A549 (cell line): ENCODE results near the gene MAP3K13.
A peak's percentile ranks its signal among the peaks of the same experiment; 100 is the strongest.

ENCODE experiments used
- CEBPB ChIP-seq, 2 experiments: fragments of >200 bp in 1 of 2; sonication (Bioruptor Twin) in 1 of 2; formaldehyde crosslinking in 1 of 2; IDR thresholded peaks; 2 replicates each; pipeline ENCODE4 v1.6.1; 2012 to 2016
- EP300 ChIP-seq, 2 experiments: fragments of >200 bp; sonication (Bioruptor Twin); formaldehyde crosslinking; IDR thresholded peaks; 2 replicates in 1 of 2; 3 replicates in 1 of 2; pipeline ENCODE4 v1.6.1; 2016 to 2017
- HOXA7 ChIP-seq: fragments of 250-450 bp; sonication (Bioruptor Pico); IDR thresholded peaks from 2 replicates; pipeline ENCODE4 v1.5.0; 2020; ENCODE audit warnings: mild to moderate bottlenecking, moderate library complexity
- JUN ChIP-seq, 2 experiments: fragments of >200 bp; sonication (Bioruptor Twin); formaldehyde crosslinking; IDR thresholded peaks; 2 replicates in 1 of 2; 3 replicates in 1 of 2; pipeline ENCODE4 v1.6.1; 2016 to 2017
- POLR2AphosphoS2 ChIP-seq: conservative IDR thresholded peaks from 2 replicates; pipeline ENCODE4 v1.6.1; 2012; ENCODE audit warnings: low read length, improper control_type of control experiment, inconsistent platforms
- RAD21 ChIP-seq, 2 experiments: fragments of >200 bp in 1 of 2; sonication (Bioruptor Twin) in 1 of 2; formaldehyde crosslinking in 1 of 2; IDR thresholded peaks in 1 of 2; conservative IDR thresholded peaks in 1 of 2; 2 replicates in 1 of 2; 3 replicates in 1 of 2; pipeline ENCODE4 v1.6.1; 2012 to 2018; ENCODE audit warnings: inconsistent platforms in 1 of 2
- RARB ChIP-seq: fragments of 250-450 bp; sonication (Bioruptor Pico); IDR thresholded peaks from 2 replicates; pipeline ENCODE4 v1.8.0; 2021; ENCODE audit warnings: mild to moderate bottlenecking, moderate library complexity
- REST ChIP-seq: fragments of 200-600 bp; sonication (generic); IDR thresholded peaks from 2 replicates; pipeline ENCODE4 v1.6.1; 2016; ENCODE audit warnings: antibody characterized with exemption, mild to moderate bottlenecking, moderate library complexity
- RFX5 ChIP-seq: fragments of 450-650 bp; IDR thresholded peaks from 2 replicates; pipeline ENCODE4 v1.7.1; 2014; ENCODE audit warnings: antibody characterized with exemption, mild to moderate bottlenecking, moderate library complexity
- RNF2 ChIP-seq: fragments of 200-600 bp; sonication (generic); IDR thresholded peaks from 2 replicates; pipeline ENCODE4 v1.6.1; 2016; ENCODE audit warnings: low read depth, mild to moderate bottlenecking, antibody characterized with exemption, moderate library complexity, borderline replicate concordance
- TF ChIP-seq, protein P1 (sequence below): fragments of 450-650 bp; IDR thresholded peaks from 2 replicates; pipeline ENCODE4 v1.6.1; 2014; ENCODE audit warnings: antibody characterized with exemption
- TF ChIP-seq, protein P2 (sequence below): fragments of >200 bp; sonication (Bioruptor Twin); formaldehyde crosslinking; IDR thresholded peaks from 3 replicates; pipeline ENCODE4 v1.5.1; 2016
- TF ChIP-seq, protein P3 (sequence below): fragments of 250-450 bp; sonication (Bioruptor Pico); IDR thresholded peaks from 2 replicates; pipeline ENCODE4 v1.5.0; 2020; ENCODE audit warnings: low read depth, mild to moderate bottlenecking, moderate library complexity

GRCh38 chr3:185335799-185336198, 27.1 kb upstream of the MAP3K13 start:
- TF ChIP-seq, protein P1, sequence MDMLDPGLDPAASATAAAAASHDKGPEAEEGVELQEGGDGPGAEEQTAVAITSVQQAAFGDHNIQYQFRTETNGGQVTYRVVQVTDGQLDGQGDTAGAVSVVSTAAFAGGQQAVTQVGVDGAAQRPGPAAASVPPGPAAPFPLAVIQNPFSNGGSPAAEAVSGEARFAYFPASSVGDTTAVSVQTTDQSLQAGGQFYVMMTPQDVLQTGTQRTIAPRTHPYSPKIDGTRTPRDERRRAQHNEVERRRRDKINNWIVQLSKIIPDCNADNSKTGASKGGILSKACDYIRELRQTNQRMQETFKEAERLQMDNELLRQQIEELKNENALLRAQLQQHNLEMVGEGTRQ: no peak
- peak in 1 of 2 experiments; percentile 38; a peak in 1 of 4 replicates for TF ChIP-seq CEBPB (IDR thresholded peaks at IDR 0.05)
- TF ChIP-seq, protein P2, sequence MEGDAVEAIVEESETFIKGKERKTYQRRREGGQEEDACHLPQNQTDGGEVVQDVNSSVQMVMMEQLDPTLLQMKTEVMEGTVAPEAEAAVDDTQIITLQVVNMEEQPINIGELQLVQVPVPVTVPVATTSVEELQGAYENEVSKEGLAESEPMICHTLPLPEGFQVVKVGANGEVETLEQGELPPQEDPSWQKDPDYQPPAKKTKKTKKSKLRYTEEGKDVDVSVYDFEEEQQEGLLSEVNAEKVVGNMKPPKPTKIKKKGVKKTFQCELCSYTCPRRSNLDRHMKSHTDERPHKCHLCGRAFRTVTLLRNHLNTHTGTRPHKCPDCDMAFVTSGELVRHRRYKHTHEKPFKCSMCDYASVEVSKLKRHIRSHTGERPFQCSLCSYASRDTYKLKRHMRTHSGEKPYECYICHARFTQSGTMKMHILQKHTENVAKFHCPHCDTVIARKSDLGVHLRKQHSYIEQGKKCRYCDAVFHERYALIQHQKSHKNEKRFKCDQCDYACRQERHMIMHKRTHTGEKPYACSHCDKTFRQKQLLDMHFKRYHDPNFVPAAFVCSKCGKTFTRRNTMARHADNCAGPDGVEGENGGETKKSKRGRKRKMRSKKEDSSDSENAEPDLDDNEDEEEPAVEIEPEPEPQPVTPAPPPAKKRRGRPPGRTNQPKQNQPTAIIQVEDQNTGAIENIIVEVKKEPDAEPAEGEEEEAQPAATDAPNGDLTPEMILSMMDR: no peak
- TF ChIP-seq RAD21 (conservative IDR thresholded peaks at IDR 0.05 in 1 of 2, IDR thresholded peaks at IDR 0.05 in 1 of 2): peak in 1 of 2 experiments; percentile 12; a peak in 1 of 5 replicates
- TF ChIP-seq JUN (IDR thresholded peaks at IDR 0.05): 0 out of 5 replicates have a peak, but pooled peaks of 1 of the 2 experiments have one; percentile 33
- TF ChIP-seq POLR2AphosphoS2: no peak
- no peak for TF ChIP-seq EP300 (IDR thresholded peaks at IDR 0.05)
- TF ChIP-seq RFX5: no peak
- no peak for TF ChIP-seq RNF2
- TF ChIP-seq, protein P3, sequence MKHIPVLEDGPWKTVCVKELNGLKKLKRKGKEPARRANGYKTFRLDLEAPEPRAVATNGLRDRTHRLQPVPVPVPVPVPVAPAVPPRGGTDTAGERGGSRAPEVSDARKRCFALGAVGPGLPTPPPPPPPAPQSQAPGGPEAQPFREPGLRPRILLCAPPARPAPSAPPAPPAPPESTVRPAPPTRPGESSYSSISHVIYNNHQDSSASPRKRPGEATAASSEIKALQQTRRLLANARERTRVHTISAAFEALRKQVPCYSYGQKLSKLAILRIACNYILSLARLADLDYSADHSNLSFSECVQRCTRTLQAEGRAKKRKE (CRISPR knock-in tag): no peak
- no peak for TF ChIP-seq RARB (CRISPR knock-in tag)
- TF ChIP-seq HOXA7: no peak
- no peak for TF ChIP-seq REST
